HG02759 (cell line): ENCODE results near the gene MOSPD2.

Experiments used
- ATAC-seq: cut with Tn5 transposase; IDR thresholded peaks from one replicate; pipeline ENCODE4 v1.9.1; 2021; ENCODE audit warnings: mild to moderate bottlenecking, moderate library complexity; ENCODE audit not compliant: unreplicated experiment

Gene MOSPD2

DNA sequence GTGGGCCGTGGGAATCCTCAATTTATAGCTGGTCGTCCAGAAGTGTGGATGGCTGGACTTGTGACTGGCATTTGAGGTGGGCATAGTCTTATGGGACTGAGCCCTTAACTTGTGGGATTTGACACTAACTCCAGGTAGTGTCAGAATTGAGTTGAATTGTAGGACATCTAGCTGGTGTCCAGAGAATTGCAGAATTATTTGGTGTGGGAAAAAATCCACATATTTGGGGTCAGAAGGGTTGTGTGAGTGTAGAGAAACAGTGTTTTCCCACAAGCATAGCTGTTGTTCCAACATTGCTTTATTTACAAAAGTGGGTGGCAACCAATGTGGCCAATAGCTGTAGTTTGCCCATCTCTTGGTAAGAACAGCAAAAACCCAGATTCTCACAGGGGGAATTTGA lies 91.3 kb downstream of the MOSPD2 start:
- no peak for ATAC-seq
